A549 (cell line): Measurements from ENCODE around the gene TCF7L1. TPM values are rescaled to one million over a fixed set of nuclear protein-coding genes. Genes with fewer than 3 reads are reported as not detected.

Source experiments
- ATAC-seq, 2 experiments: fragments of 200-7000 bp in 1 of 2; fragments of >200 bp in 1 of 2; cut with Nextera tagmentation in 1 of 2; cut with Tn5 transposase in 1 of 2; 3 replicates each; pipeline versions ENCODE4 v1.8.0 to v1.9.1; 2018 to 2020; ENCODE audit warnings: mild to moderate bottlenecking in 1 of 2, moderate library complexity in 1 of 2
- CTCF ChIA-PET: fragments of 300-600 bp; sonication (Branson Sonifier 250); formaldehyde crosslinking; extraction: SDS; loops from one replicate; lab custom pipeline; 2021; ENCODE audit warnings: antibody characterized with exemption, inconsistent platforms; lab: Yijun Ruan, JAX
- POLR2A ChIA-PET: fragments of 350-600 bp; formaldehyde crosslinking; extraction: SDS; loops from one replicate; lab custom pipeline; 2021; ENCODE audit warnings: antibody characterized with exemption, inconsistent platforms; lab: Yijun Ruan, JAX
- DNase-seq, 2 experiments: peaks; one replicate each; pipeline versions ENCODE4 v3.0.0 to v3.0.0-alpha.2; 2011 to 2016; ENCODE audit warnings: low read depth in 1 of 2, low spot score in 1 of 2
- FAIRE-seq: peaks from 2 replicates; lab custom pipeline; 2011; peaks lifted over from hg19 to GRCh38; lab: Jason Lieb, UNC
- H3K27ac ChIP-seq, 2 experiments: fragments of >200 bp; sonication (Bioruptor Twin); formaldehyde crosslinking; 3 replicates each; pipeline ENCODE4 v1.5.1; 2016 to 2017
- H3K4me1 ChIP-seq: fragments of >200 bp; sonication (Bioruptor Twin); formaldehyde crosslinking; 3 replicates; pipeline ENCODE4 v1.6.1; 2016
- H3K4me2 ChIP-seq: fragments of >200 bp; sonication (Bioruptor Twin); formaldehyde crosslinking; 3 replicates; pipeline ENCODE4 v1.6.1; 2016
- H3K4me3 ChIP-seq: fragments of >200 bp; sonication (Bioruptor Twin); formaldehyde crosslinking; 3 replicates; pipeline ENCODE4 v1.5.1; 2016
- H3K9me3 ChIP-seq: fragments of >200 bp; sonication (Bioruptor Twin); formaldehyde crosslinking; 3 replicates; pipeline ENCODE4 v1.6.1; 2016
- BCL3 ChIP-seq: fragments of >200 bp; sonication (Bioruptor Twin); formaldehyde crosslinking; IDR thresholded peaks from 3 replicates; pipeline ENCODE4 v1.6.1; 2016
- CBX2 ChIP-seq: fragments of 200-600 bp; sonication (generic); IDR thresholded peaks from 2 replicates; pipeline ENCODE4 v1.6.1; 2016; ENCODE audit warnings: low read depth, mild to moderate bottlenecking, borderline replicate concordance
- CBX8 ChIP-seq: fragments of 200-600 bp; sonication (generic); IDR thresholded peaks from 2 replicates; pipeline ENCODE4 v1.6.1; 2016
- CHD2 ChIP-seq: fragments of 150-350 bp; IDR thresholded peaks from 2 replicates; pipeline ENCODE4 v1.6.1; 2014; ENCODE audit warnings: low read length; ENCODE audit not compliant: partially characterized antibody
- E2F6 ChIP-seq: IDR thresholded peaks from 2 replicates; pipeline ENCODE4 v1.6.1; 2012; ENCODE audit warnings: low read depth, borderline replicate concordance
- EHF ChIP-seq: fragments of 250-450 bp; sonication (Bioruptor Pico); IDR thresholded peaks from 2 replicates; pipeline ENCODE4 v1.5.0; 2020; ENCODE audit warnings: mild to moderate bottlenecking
- ELK1 ChIP-seq: fragments of 150-350 bp; IDR thresholded peaks from 2 replicates; pipeline ENCODE4 v1.6.1; 2014; ENCODE audit warnings: low read depth, mild to moderate bottlenecking, low read length
- FOSL2 ChIP-seq, 2 experiments: fragments of 450-650 bp in 1 of 2; fragments of >200 bp in 1 of 2; sonication (Bioruptor Twin) in 1 of 2; formaldehyde crosslinking; IDR thresholded peaks; 2 replicates each; pipeline versions ENCODE4 v1.5.0 to v1.6.1; 2016 to 2020; ENCODE audit warnings: mild to moderate bottlenecking in 1 of 2, moderate library complexity in 1 of 2
- FOXS1 ChIP-seq: fragments of 250-450 bp; sonication (Bioruptor Pico); IDR thresholded peaks from 2 replicates; pipeline ENCODE4 v1.5.0; 2020; ENCODE audit warnings: mild to moderate bottlenecking, moderate library complexity
- GATA3 ChIP-seq: IDR thresholded peaks from 2 replicates; pipeline ENCODE4 v1.6.1; 2012; ENCODE audit warnings: borderline replicate concordance
- HOXB13 ChIP-seq: fragments of 250-450 bp; sonication (Bioruptor Pico); IDR thresholded peaks from 2 replicates; pipeline ENCODE4 v1.5.0; 2020; ENCODE audit warnings: low read depth, mild to moderate bottlenecking, moderate library complexity
- HOXB5 ChIP-seq: fragments of 250-450 bp; sonication (Bioruptor Pico); IDR thresholded peaks from 2 replicates; pipeline ENCODE4 v1.5.0; 2020; ENCODE audit warnings: mild to moderate bottlenecking, moderate library complexity
- MAFK ChIP-seq: fragments of 450-650 bp; IDR thresholded peaks from 2 replicates; pipeline ENCODE4 v1.6.1; 2014; ENCODE audit not compliant: partially characterized antibody
- MYC ChIP-seq: IDR thresholded peaks from 2 replicates; pipeline ENCODE4 v1.6.1; 2012; ENCODE audit warnings: mild to moderate bottlenecking, inconsistent platforms, low read length, improper control_type of control experiment, borderline replicate concordance
- NPAS2 ChIP-seq: fragments of 250-450 bp; sonication (Bioruptor Pico); IDR thresholded peaks from 2 replicates; pipeline ENCODE4 v1.8.0; 2022; ENCODE audit warnings: mild to moderate bottlenecking, moderate library complexity, borderline replicate concordance
- NR3C1 ChIP-seq: fragments of >200 bp; sonication (Bioruptor Twin); formaldehyde crosslinking; IDR thresholded peaks from 3 replicates; pipeline ENCODE4 v1.6.1; 2017
- PHF8 ChIP-seq: fragments of 200-600 bp; sonication (generic); IDR thresholded peaks from 2 replicates; pipeline ENCODE4 v1.6.1; 2016; ENCODE audit warnings: low read depth, mild to moderate bottlenecking, antibody characterized with exemption, moderate library complexity, borderline replicate concordance
- POLR2AphosphoS2 ChIP-seq: conservative IDR thresholded peaks from 2 replicates; pipeline ENCODE4 v1.6.1; 2012; ENCODE audit warnings: low read length, improper control_type of control experiment, inconsistent platforms
- RARB ChIP-seq: fragments of 250-450 bp; sonication (Bioruptor Pico); IDR thresholded peaks from 2 replicates; pipeline ENCODE4 v1.8.0; 2021; ENCODE audit warnings: mild to moderate bottlenecking, moderate library complexity
- SMC3 ChIP-seq: fragments of >200 bp; sonication (Bioruptor Twin); formaldehyde crosslinking; IDR thresholded peaks from 3 replicates; pipeline ENCODE4 v1.6.1; 2018; ENCODE audit warnings: inconsistent platforms
- TFCP2L1 ChIP-seq: fragments of 250-450 bp; sonication (Bioruptor Pico); IDR thresholded peaks from 2 replicates; pipeline ENCODE4 v1.5.0; 2021; ENCODE audit warnings: mild to moderate bottlenecking
- USF2 ChIP-seq: fragments of 450-650 bp; IDR thresholded peaks from 2 replicates; pipeline ENCODE4 v1.6.1; 2014; ENCODE audit warnings: antibody characterized with exemption
- ZC3H11A ChIP-seq: fragments of 450-650 bp; IDR thresholded peaks from 2 replicates; pipeline ENCODE4 v1.6.1; 2014; ENCODE audit warnings: antibody characterized with exemption, mild to moderate bottlenecking
- ZFP36 ChIP-seq: fragments of 450-650 bp; IDR thresholded peaks from 2 replicates; pipeline ENCODE4 v1.6.1; 2014; ENCODE audit warnings: borderline replicate concordance; ENCODE audit not compliant: partially characterized antibody
- ZSCAN20 ChIP-seq: fragments of 250-450 bp; sonication (Bioruptor Pico); IDR thresholded peaks from 2 replicates; pipeline ENCODE4 v1.8.0; 2022; ENCODE audit warnings: mild to moderate bottlenecking, moderate library complexity
- WGBS: methylation state at CpG from one replicate; pipeline ENCODE4 v1.1.6; 2017; ENCODE audit errors: missing lambda C conversion rate; 5-methylcytosine and 5-hydroxymethylcytosine counted together
- polyA plus RNA-seq, 4 experiments: library from polyadenylated mRNA; depleted of rRNA in 3 of 4; stranded (reverse); fragments of >200 nt; fragmentation: RNase III in 1 of 4; extraction: RNeasy Plus Mini Kit Qiagen cat#74134 plus additional on column Dnase treatment in 1 of 4; gene quantifications; 2 replicates in 3 of 4; 3 replicates in 1 of 4; pipeline ENCODE4 v1.2.3, GENCODE V29; 2011 to 2017

The TCF7L1 gene
- polyA plus RNA-seq, 2 of the 4 experiments (the other 2 are of a cell fraction), result 0.68 to 4.4 TPM

- ChIA-PET CTCF (interaction anchor here (0.7 to 1.6 kb wide), 2 partner anchors 24 to 738 kb away, joined by 4 to 7 read pairs; partner anchors contain the start of gene TCF7L1), POLR2A (no interaction called here)
- Histone ChIP-seq H3K9me3 (no peaks in the 10 kb centered on the region), H3K4me2 (no peak overlapping the region), H3K4me3 (no peak overlapping the region), H3K27ac (no peak overlapping the region), H3K4me1 (no peaks in the 10 kb centered on the region)
- TF ChIP-seq CBX2 (no peak), HOXB13 (CRISPR knock-in tag) (no peak), GATA3 (no peak), ZSCAN20 (CRISPR knock-in tag) (no peak), MAFK (no peak), BCL3 (no peak), CHD2 (no peak), FOXS1 (CRISPR knock-in tag) (no peak), RARB (CRISPR knock-in tag) (no peak), EHF (CRISPR knock-in tag) (no peak), MYC (no peak), NR3C1 (no peak), PHF8 (no peak), NPAS2 (CRISPR knock-in tag) (no peak)
- DNase-seq (no peak), ATAC-seq (no peak), FAIRE-seq (no peak)
- 40% methylated on average over 1 of the region's 1 CpG for WGBS
Observed at GRCh38 chr2:85157345-85157744, 24.2 kb downstream of the TCF7L1 start.

- DNase-seq, result no peak
- Histone ChIP-seq H3K4me3 (no peak overlapping the region), H3K27ac (no peak overlapping the region), H3K4me2 (no peak overlapping the region), H3K4me1 (no peaks in the 10 kb centered on the region), H3K9me3 (no peaks in the 10 kb centered on the region)
- FAIRE-seq, result no peak
- ChIA-PET CTCF (interaction anchor here (0.8 to 1.1 kb wide), 4 partner anchors 8 to 142 kb away, joined by 3 read pairs; no protein-coding TSS in a partner anchor), POLR2A (no interaction called here)
- TF ChIP-seq TFCP2L1 (CRISPR knock-in tag), result no peak
- no peak for TF ChIP-seq ZFP36
- no peak for TF ChIP-seq ELK1
- no peak for TF ChIP-seq CHD2
- no peak for TF ChIP-seq CBX8
- TF ChIP-seq E2F6, result no peak
- TF ChIP-seq HOXB5 (CRISPR knock-in tag), result no peak
- TF ChIP-seq ZC3H11A, result no peak
- no peak for TF ChIP-seq USF2
- TF ChIP-seq FOSL2 (IDR thresholded peaks at IDR 0.05), result no peak
- no peak for TF ChIP-seq FOSL2 (CRISPR knock-in tag; IDR thresholded peaks at IDR 0.05)
- no peak for TF ChIP-seq SMC3
- TF ChIP-seq POLR2AphosphoS2, result no peak
- ATAC-seq, result no peak
- WGBS, result 82% methylated on average over 14 of the region's 14 CpGs
Observed at GRCh38 chr2:85158559-85159273, 25.5 kb downstream of the TCF7L1 start.
